DMS79 treated with DMSO at 0.1 percent for 48 hours (cell line): ENCODE results near the gene CHCHD3.

Source experiments
- DNase-seq: peaks from one replicate; lab custom pipeline; 2025; lab: John Stamatoyannopoulos, UW

The CHCHD3 gene

DNA sequence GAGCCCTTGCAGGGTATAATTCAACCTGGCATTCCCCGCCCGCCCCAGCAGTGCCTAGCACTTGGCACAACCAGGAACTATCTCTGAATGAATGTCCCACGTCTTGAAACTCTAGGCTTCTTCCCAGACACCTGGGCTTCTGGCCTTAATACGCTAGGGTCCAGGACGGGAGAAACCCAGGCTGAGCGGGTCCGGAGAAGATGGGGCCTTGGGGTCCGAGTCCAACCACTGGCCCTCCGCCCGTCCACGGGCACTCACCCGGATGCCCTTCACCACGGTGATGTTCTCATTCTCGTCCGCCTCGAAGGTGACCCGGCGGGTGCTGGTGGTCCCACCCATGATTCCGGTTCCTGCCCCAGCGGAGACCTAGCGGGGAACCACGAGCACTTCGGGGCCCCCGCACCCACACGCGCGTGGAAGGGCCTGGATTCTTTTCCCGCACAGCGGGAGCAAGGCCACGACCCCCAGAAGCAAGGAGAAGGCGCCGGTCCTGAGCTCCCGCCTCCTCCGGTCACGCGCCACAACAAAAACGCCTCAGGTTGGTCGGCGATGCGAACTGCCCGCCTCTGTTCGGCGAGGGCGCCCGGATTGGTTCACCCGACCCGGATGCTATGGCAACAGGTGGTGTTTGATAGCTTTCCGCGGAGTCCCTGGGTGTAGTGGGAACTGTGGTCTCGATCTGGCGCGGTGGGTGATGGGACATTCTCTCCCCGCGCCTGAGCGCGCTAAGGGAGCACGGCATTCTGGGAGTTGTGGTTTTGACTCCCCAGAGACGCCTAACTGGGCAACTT lies at the start of gene CHCHD3:
CHCHD3 (minus strand) TSS at position 492 of the 791 bp plus-strand sequence; CDS start at position 339, 153 bp downstream.
- peak; percentile 97 for DNase-seq

DNA sequence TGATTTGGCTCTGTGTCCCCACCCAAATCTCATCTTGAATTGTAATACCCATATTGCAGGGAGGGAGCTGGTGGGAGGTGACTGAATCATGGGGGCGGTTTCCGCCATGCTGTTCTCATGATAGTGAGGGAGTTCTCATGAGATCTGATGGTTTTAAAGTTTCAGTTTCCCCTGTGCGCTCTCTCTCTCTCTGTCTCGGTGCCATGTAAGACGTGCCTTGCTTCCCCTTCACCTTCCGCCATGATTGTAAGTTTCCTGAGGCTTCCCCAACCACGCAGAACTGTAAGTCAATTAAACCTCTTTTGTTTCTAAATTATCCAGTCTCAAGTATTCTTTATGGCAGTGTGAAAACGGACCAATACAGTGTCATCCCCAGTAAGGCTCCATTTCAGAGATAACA lies 48.3 kb upstream of the CHCHD3 start:
- DNase-seq = no peak

DNA sequence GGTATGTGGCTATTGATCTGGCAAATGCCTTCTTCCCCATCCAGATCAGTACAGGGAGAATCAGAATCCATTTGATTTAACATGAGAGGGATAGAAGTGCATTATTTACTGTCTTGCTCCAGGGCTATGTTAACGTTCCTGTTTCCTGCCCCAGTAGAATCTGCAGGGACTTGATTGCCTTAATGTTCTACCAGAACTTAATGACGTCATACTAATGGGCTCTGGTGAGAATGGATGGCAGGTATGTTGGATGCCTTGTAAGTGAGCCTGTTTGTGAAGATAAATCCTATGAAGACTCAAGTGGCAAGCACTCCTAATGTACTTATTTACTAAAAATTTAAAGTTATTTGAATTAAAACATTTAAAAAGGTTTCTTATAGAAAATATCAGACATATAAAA lies 44.5 kb upstream of the CHCHD3 start:
- no peak for DNase-seq

DNA sequence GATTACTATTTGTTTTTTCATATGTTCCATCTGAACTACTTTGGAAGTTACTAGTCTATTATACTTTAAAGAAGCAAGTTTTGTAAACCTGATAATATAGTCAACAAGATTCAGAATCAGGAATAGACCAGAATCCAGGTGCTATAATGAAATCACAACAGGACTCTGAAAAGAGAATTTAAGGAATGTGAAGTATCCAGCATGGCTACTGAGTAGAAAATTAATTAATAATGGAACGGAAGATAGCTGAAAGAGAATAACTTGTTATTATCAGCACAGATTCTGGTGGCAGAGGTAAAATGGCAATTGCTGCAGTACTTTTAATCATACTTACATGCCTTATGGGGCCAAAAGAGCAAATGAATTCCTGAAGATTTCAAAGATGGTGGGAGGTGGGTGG lies 43.1 kb upstream of the CHCHD3 start:
- DNase-seq = no peak

DNA sequence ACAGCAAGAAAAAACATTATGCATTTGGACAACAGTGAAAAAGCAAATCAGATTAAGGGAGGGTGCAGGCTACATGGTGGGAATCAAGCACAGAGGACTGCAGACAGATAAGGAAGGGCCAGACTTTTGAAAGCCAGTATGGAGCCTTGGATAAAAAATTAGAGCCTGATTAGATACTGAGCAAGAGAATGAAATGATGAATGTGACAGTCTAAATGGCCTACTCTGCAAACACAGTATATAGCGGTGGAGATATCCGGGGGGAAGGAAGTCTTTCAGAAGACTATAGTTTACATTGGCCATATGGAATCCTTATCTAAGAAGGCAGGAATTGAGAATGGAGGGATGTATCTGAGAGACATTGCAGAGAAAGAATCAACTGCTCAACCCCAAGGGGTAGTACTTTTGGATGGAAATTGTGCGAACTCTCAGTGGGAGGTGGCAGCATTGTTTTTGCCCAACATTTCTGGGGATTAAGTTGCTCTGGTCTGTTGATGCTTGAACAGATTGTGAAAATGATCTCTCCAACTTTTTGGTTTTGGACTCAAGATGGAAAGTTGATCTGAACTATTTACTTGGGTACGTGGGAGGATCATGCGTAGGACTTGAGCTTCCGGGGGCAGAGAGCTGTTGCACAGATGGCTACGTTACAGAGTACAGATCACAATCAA lies 39.4 kb upstream of the CHCHD3 start:
- DNase-seq = no peak

DNA sequence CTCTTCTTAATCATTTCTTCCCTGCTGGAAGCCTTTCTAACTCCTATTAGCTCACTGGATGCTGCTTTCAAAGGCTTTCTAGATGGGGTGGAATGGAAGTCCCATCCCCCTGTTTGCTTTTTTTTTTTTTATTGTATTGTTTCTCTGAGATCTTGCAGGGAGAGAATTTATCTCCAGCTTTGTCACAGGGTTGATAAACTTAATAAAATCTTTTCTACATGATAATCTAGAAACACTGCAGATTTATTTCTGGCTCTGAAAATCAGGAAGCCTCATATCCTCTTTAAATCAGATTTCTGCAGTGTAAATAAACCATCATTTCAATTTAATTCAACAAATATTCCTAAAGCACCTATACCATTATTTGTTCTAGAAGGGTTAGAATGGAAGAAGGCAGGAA lies 37.2 kb upstream of the CHCHD3 start:
- no peak for DNase-seq

DNA sequence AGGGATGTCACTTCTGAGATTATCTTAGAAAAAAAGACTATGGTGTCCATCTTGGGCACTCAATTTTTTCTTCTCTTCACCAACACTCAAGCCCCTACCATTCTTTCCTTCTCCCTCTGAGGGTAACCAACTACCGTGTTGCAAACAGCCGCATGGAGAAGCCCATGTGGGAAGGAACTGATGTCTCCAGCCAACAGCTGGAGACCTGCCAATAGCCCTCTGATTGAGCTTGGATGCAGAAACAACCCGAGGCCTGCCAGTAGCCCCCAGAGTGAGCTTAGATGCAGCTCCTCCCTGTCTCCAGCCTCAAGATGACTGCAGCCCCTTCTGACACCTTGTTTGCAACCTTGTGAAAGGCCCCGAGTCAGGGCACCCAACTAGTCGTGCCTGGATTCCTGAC lies 36.4 kb upstream of the CHCHD3 start:
- DNase-seq = no peak

DNA sequence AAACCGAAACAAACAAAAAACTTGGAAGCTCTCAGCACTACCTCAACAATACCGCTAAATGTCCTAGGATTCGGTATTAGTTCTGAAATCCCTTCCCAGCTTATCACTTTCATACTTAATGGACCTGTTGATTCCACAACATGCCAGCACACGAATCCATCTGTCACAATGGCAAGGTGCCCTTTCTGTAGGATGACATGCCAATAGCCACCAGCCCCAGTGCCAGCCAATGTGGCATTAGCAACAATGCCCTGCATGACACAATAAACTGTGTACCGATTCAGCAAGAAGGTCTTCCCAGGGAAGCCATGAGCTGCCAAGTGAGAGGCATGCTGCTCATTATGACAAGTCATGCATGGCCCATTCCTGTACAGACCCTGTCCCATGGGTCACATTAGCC lies 35.6 kb upstream of the CHCHD3 start:
- no peak for DNase-seq

DNA sequence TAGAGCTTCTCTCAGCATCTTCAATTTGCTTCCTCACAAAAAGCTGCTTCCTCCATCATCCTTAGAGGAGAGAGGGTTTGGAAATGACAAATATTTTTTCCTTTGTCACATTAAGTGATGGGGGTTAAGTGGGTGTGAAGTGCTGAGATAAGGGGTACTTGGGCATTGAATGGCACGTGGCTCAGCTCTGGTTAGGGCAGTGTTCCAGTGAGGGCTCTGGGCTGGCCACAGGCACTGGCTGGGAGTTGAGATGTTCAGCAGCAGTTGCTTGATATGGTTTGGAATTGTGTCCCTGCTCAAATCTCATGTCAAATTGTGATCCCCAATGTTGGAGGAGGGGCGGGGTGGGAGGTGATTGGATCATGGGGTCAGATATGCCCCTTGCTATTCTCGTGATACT lies 33.7 kb upstream of the CHCHD3 start:
- DNase-seq = peak; percentile 50

DNA sequence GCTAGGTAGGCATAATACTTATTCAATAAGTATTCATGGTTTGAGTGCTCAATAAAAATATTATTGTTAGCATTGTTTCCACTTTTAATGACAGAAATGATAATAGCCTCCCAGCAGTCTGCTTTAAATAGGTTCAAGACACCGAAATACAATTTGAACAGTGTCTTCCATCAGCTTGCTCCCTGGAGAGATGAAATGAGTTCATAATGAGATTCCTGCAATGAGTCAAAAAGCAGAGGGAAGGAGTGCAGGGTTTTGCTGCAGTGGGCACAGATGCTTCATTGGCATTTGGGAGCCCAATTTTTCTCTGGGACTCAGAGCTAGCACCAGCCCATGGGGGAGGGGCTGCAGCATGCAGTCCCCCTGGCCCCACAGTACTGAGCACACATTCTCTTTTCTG lies 32.6 kb upstream of the CHCHD3 start:
- DNase-seq = no peak

DNA sequence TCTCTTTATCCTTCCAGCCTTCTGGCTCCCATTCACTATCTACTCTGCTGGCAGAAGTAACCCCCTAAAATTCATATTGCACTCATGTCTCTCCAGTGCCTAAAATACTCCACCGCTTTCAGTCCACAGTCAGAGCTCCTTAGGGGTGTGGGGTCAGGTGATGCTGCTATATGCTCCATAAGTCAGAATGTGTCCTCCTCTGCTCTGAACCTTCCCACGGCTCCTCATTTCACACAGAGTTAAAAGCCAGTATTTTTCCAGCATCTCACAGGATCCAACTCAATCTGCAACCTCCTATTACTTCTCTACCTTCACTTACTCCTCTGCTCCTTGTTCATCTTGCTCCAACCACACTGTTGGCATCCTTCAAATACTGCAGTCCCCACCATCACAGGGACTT lies 31.1 kb upstream of the CHCHD3 start:
- no peak for DNase-seq

DNA sequence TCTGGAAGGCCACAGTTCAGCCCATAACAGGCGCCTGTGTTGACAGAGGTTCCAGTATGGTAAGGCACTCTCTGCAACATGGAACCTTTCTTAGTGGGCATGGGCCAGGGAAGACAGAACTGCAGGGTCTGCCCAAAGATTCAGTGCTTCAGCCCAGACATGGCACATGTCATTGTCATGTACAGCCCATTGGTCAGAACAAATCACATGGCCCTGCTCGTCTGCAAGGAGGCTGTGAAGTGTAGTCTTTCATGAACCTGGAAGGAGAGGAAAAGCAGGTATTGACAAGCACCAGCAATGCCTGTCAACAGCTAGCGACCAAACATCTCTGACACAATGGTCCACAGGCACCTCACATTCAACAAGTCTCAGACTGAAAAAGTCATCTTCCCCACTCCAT lies 30.4 kb upstream of the CHCHD3 start:
- DNase-seq = no peak

DNA sequence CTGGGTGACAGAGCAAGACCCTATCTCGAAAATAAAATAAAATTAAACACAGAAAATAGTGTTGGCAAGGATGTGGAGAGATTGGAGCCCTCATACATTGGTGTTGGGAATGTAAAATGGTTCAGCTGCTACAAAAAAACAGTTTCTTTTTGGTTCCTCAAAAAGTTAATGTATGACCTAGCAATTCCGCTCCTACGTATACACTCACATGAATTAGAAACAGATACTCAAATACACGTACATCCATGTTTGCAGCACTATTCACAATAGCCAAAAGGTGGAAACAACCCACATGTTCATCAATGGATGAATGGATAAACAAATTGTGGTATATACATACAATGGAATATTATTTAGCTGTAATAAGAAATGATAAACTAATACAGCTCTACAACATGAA lies 28.4 kb upstream of the CHCHD3 start:
- DNase-seq = no peak

DNA sequence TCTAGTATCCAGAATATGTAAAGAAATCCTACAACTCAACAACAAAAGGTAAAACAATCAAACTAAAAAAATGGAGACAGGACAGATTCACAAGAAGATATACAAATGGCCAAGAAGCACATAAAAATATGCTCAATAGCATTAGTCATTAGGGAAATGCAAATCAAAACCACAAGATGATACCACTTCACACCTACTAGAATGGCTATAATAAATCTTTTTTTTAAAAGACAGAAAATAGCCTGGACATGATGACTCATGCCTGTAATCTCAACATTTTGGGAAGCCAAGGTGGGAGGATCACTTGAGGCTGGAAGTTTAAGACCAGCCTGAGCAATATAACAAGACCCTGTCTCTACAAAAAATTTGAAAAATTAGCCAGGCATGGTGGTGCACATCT lies 27.9 kb upstream of the CHCHD3 start:
- DNase-seq = no peak

DNA sequence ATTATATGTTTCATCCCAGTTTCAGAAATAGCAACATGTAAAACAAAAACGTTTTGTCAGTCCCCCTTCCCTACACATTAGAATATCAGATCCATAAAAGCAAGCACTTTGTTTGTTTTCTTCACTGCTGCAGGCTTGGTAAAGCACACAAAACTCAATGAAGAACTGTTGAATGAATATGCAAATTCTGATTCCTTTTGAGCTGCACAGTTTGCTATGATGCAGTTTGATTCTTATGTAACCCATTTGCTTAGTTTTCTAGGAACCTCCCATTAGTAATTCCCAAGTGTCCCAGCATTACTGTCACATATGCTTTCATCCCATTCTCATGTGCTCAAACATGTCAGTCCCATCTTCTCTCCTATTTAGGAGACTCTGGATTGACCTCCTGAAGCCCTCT lies 26.1 kb upstream of the CHCHD3 start:
- DNase-seq = no peak

DNA sequence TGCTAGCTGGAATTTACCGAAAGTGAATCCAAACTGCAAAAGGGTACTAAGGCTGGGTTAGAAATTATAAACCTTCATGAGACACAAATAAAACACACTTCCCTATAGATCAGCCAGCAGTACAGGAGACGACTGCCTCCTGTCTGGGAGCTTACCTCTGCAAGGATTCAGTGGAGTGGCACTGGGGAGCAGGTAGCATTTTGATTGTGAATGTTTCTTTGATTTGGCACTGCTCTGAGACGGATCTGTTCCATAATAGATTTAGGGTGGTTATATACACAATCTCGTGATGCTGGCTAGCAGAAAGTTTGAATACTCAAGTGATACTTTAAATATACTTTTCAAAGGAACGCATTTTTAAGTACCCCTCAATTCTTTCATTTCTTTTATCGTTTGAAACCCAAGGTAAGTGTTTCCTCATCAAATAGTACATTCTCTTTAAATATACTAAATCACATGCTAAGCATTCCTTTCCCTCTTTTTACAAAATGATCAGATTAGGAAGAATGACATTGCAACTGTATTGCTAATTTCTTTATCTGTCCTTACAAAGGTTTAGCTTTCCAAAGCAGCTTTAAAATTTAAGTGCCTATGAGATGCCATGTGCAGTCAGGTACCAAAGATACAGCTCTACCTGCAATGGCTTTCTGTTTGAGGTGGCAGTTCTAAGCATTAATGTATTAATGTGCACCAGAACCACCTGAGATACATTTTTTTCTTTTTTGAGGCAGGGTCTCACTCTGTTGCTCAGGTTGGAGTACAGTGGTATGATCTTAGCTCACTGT lies 20.6 kb upstream of the CHCHD3 start:
- no peak for DNase-seq

DNA sequence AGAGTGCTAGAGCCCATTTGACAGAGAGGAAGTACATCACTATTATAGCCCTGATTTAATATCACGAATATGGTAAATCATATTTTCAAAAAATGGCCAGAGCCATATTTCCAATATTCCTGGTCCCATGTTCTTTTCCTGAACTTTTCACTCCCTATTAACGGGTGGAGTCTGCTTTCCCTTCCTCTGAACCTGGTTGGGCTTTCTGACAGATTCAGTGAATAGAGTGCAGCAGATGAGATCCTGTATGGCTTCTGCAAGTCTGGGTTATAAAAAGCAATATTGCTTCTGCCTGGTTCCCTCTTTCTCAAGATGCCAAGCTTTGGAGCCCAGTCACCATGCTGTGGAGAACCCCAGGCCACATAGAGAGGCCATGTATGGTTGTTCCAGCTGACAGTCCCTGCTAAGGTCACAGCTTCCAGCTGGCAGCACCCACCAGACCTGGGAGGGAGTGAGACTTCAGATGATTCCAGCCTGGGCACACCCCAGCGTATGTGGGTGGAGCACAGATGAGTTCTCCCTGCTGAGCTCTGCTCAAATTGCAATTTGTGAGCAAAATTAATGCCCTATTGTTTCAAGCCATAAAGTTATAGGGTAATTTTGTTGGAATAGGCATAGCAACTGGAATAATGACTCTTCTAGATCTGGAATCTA lies 17.9 kb upstream of the CHCHD3 start:
- DNase-seq = no peak

DNA sequence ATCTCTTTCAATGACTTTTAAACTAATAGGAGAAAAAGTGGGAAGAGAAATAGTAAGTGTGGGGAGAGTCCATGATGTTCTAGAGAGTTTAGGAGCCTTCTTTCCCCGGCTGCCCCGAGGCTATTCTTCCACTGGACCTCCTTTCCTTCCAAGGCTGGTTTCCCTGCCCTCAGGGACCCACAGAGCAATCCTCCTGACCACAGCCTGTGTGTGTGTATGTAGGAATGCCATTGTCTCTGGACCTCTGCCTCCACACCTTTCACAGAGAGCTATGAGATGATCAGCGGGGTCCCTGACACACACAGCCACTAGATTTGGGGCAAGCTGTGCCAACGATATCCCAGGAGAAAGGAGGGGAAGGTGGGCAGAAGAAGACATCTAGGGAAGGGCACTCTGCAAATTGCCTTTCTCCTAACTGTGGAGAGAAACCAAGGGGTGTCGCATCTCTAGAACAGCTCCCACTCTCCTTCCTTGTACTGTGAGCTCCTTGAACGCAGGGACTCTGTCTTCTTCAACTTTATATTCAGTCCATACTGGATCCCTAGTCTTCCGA lies 13.3 kb upstream of the CHCHD3 start:
- no peak for DNase-seq

DNA sequence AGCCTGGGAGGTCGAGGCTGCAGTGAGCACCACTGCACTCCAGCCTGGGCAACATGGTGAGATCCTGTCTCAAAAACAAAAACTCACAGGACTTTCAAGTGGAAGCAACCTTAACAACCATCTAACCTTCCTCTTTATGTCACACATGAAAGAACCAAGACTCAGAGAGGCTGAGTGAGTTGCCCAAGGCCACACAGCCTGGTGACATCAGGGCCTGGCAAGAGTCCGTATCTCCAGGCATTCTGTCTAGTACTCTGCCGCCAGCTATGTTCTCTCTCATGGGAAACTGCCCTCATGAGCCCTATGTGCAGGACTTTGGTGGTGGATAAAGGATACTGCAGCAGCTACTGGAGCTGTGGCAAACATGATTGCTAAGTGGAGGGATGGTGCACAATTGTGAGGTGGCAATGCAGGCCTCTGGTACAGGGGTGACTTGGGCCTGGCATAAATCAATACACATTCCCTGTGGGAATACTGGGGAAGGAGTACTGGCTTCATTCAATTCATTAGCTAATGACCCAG lies 10.1 kb upstream of the CHCHD3 start:
- DNase-seq = no peak

DNA sequence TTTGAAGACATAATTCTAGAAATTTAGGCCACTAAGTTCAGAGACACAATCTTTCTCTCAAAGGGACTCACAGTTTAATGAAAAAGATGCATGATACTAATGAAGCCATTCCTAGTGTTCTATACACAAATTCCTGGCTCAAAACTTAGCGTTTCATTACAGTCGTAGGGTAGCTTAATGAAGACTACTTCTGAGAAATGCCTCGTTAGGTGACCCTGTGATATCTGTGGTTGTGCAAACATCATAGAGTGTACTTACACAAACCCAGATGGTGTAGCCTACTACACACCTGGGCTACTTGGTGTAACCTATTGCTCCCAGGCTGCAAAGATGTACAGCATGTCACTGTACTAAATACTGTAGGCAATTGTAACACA lies 488 bp upstream of the CHCHD3 start:
- DNase-seq = no peak

DNA sequence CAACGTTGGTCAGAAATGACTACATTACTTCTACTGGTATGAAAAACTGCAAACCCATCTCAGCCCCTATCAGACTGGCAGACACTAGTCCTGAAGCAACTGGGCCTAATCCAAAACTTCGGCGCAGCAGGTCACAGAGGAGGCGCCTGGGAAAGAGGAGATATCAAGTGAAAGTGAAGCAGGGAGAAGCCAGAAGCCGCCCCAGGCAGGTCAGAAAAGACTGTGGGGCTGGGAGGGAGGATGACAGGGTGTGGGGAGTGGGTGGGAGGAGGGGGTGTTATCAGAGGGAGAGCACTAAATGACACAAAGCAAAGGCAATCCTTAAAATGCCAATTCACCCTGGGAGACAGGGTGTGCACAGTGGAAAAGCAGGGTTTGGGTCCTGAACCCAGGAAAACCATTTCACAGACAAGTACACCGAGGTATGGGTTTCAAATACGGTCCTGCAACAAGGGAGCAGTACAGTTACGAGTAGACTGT lies 731 bp downstream of the CHCHD3 start:
- DNase-seq = no peak

DNA sequence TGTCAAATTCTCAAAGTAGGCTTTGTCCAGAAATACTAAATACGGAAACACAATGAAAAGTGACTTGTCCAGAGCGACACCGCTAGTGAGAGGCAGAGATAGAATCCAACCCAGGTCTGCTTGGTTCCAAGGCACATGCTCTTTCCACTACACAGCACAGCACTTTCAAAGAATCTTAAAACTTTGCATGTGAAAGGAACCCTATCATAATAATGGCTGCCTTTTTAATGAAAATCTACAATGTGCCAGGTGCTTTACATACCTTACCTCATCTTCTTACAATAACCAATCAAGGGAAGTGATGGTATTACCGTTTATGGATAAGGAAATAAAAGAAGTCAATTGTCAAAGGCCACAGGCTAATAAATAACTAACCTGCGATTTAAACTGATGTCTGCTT lies 2.6 kb downstream of the CHCHD3 start:
- no peak for DNase-seq
